GM18526 (cell line): ENCODE measurements around the gene RAP1GDS1.

Source experiments
- POLR2A ChIP-seq: IDR thresholded peaks from 3 replicates; pipeline ENCODE4 v1.6.1; 2011; ENCODE audit not compliant: insufficient read length; ENCODE audit errors: extremely low read depth

RAP1GDS1 gene

DNA sequence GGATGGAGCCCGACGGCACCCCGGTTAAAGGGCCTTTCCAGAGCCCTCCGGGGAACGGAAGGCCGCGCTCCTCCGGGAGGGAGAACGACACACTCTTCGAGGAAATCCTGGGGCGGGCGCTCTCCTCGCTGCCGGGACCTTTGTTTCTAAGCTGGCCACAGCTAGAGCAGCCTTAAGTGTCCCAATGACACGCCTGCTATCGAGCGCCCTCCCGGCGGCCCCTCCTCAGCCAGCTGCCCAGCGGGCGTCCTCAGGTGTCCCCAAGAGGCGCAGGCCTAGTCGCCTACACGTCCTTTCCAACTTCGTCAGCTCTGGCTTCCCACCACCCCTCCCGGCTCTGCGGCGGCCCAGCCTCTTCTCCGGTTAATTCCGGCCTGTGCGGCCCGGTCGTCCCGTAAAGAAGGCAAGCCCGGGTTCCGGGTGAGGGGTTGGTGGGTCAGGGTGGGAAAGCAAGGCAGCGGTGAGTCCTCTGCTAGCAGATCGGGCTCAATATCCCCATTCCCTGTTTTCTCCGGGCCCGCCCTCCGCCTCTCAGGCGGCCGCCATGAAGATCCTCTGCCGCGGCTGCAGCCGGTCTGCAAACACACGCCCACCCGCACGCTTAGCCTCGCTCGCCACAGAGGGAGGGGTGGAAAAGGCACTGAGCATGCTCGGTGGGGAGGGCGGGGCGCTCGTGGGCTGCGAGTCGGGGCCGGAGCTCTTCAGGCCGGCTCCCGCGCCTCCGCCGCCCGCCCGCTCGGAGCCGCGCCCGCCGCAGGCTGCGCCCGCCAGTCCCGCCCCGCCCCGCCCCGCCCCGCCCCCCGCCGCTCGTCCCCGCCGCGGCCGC, at the start of gene RAP1GDS1:
Gene RAP1GDS1, plus strand, starts transcription at position 806 of the 826 bp plus-strand sequence. CDS start 182 bp downstream, outside the sequence.
- TF ChIP-seq POLR2A = peak; percentile 67

GRCh38 chr4:98222306-98222705, 38.9 kb upstream of the RAP1GDS1 start:
- no peak for TF ChIP-seq POLR2A

DNA sequence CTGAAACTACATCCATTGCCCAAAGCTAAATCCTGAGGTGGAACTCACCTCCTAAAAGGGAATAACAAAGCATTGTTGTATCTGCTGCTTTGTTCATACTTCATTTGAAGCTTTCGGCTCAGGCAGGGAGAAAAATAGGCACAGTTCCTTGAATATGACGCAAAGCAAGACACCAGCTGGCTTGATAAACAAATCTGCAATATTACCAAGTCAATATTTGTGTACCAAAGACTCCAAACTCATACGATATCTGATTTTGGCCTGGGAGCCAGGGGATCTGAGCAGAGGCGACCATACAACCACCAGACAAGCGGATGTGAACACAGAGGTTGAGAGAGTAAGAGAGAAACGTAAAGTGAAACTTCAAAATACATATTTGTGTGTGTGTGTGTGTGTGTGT, 34.8 kb upstream of the RAP1GDS1 start:
- TF ChIP-seq POLR2A = no peak

DNA sequence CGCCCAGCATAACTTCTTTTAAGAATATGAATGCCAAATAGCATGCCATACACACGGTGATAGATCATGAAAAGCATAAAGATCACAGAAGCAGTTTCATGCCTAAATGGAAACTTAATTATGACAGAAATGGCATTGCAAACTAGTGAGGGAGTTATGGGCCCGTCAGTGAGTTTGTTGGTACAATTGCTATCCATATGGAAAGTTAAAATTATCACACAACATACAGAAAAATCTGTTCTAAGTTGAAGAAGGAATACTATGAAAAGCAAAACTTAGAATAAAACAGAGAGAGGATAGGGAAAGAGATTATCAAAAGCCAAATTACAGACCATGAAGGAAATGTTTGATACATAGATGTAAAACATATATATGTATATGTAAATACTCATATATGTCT, 30.2 kb upstream of the RAP1GDS1 start:
- no peak for TF ChIP-seq POLR2A

DNA sequence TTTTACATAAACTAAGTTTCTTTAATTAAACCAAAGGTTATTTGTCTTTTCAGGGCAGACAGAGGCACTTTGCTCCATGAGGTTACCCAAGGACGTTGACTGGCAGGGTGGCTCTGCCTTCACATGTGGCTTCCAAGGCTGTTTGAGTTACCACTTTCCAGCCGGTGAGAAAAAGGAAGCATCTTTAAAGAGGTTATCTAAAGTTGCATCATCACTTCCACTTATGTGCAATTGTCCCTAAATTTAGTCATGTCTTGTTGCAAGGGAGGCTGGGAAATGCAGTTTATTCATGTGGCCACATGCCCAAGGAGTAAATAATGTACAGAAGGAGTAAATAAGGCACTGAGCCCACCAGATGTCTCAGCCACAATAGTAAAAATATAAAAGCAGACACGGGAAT, 29.0 kb upstream of the RAP1GDS1 start:
- no peak for TF ChIP-seq POLR2A

GRCh38 chr4:98237204-98237603, 24.0 kb upstream of the RAP1GDS1 start:
- no peak for TF ChIP-seq POLR2A

- no peak for TF ChIP-seq POLR2A
Observed at GRCh38 chr4:98242063-98242462, 19.1 kb upstream of the RAP1GDS1 start.

DNA sequence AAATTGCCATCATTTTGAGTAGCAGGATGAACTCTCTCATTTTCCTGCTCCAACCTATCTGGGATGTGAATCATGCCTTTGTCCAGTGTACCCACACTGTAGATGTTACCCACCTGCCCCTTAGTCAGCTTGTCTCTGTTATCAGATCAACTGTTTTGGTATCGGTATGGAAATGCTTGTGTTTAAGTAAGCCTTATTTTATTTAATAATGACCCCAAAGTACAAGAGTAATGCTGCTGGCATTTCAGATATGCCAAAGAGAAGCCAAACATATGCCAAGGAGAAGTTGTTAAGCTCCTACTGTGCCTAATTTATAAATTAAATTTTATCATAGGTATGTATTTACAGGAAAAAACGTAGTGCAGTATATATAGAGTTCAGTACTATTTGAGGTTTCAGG, 18.6 kb upstream of the RAP1GDS1 start:
- no peak for TF ChIP-seq POLR2A

DNA sequence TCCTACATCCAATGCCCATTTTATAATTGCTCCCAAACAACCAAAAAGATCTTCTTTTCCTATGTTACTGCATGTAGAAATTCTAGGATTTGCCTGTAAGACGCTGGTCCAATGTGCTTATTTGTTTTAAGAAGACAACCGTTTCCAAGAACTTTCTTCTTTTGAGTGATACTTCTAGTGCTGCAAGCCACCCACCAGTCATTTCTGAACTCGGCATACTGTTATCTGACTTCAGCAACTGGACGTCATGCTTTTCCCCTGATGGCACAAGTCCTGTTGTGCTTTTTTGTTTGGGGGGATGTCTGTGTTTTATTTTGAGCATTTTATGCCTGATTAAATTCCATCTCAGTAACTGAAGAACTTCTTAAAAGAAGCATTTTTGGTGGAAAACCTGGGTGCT, 16.0 kb upstream of the RAP1GDS1 start:
- no peak for TF ChIP-seq POLR2A

GRCh38 chr4:98248934-98249333, 12.2 kb upstream of the RAP1GDS1 start:
- TF ChIP-seq POLR2A = no peak

- TF ChIP-seq POLR2A = no peak
Observed at GRCh38 chr4:98249831-98250230, 11.4 kb upstream of the RAP1GDS1 start.

GRCh38 chr4:98253499-98253898, 7.7 kb upstream of the RAP1GDS1 start:
- no peak for TF ChIP-seq POLR2A

DNA sequence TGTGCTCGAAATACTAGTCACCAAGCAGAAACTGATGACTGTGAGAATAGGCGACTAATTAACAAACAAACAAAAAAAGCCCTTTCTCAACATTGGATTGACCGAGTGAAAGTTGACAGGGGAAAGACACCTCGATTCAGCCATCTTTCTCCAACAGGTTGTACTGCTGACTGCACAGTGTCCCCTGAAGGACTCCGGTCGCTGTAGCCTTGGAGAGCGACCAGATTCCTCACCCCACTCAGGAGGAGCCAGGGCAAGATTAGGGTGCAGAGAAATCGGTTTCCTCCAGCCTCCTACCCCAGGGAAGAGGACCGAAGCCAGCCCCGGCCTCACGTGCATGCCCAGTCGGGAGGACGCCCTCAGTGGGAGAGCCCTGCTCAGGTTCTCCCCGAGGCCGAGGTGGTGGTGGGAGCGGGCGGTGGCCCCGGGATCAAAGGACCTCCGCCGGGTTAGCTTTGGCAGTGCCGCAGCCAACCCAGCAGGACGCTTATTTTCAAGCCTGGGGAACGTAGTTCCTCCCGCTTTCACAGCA, 1.1 kb upstream of the RAP1GDS1 start:
- no peak for TF ChIP-seq POLR2A

GRCh38 chr4:98261405-98262291, 464 bp downstream of the RAP1GDS1 start:
- TF ChIP-seq POLR2A = peak; percentile 25

- no peak for TF ChIP-seq POLR2A
Observed at GRCh38 chr4:98262431-98262830, 1.2 kb downstream of the RAP1GDS1 start.

DNA sequence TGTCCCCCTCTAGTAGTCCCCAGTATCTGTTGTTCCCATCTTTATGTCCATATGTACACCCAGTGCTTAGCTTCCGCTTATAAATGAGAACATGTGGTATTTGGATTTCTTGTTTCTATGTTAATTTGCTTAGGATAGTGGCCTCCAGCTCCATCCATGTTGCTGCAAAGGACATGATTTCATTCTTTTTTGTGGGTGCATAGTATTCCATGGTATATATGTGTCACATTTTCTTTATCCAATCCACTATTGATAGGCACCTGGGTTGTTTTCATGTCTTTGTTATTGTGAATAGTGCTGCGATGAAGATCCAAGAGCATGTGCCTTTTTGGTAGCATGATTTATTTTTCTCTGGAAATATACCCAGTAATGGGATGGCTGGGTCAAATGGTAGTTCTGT, 6.3 kb downstream of the RAP1GDS1 start:
- no peak for TF ChIP-seq POLR2A
